Esophagus squamous epithelium (tissue), 5 donors: ENCODE data around the gene GNA14. TPM values are rescaled to one million over a fixed set of nuclear protein-coding genes. Genes with fewer than 3 reads are reported as not detected.
"Not testable (repeated sequence)": the region's sequence is repeated elsewhere in the genome, so short reads cannot be mapped to it uniquely, and the experiment has no call there.

Experiments
- DNase-seq: peaks from one replicate; lab custom pipeline; 2025; lab: John Stamatoyannopoulos, UW
- H3K27ac ChIP-seq, 4 donors: fragments of 200-600 bp; sonication (generic); one replicate each; pipeline ENCODE4 v1.5.1; 2016 to 2019; ENCODE audit warnings: mild to moderate bottlenecking in 1 of 4
- H3K27me3 ChIP-seq, 4 donors: fragments of 200-600 bp; sonication (generic); 1 replicate in 3 of 4; 2 replicates in 1 of 4; pipeline versions ENCODE4 v1.5.1 to v1.6.0; 2017 to 2021; ENCODE audit warnings: antibody characterized with exemption in 1 of 4
- H3K36me3 ChIP-seq, 3 donors: fragments of 200-600 bp; sonication (generic); one replicate each; pipeline ENCODE4 v1.5.1; 2016 to 2019
- H3K4me1 ChIP-seq, 3 donors: fragments of 200-600 bp; sonication (generic); one replicate each; pipeline ENCODE4 v1.5.1; 2017 to 2019
- H3K4me3 ChIP-seq, 4 donors: fragments of 200-600 bp; sonication (generic); 1 replicate in 3 of 4; 2 replicates in 1 of 4; pipeline ENCODE4 v1.5.1; 2016 to 2019; ENCODE audit warnings: mild to moderate bottlenecking in 2 of 4, moderate library complexity in 1 of 4
- H3K9me3 ChIP-seq, 3 donors: fragments of 200-600 bp; sonication (generic); one replicate each; pipeline ENCODE4 v1.5.1; 2016 to 2019
- CTCF ChIP-seq, 6 experiments: fragments of 450-650 bp in 4 of 6; fragments of 200-600 bp in 2 of 6; sonication (generic) in 2 of 6; IDR thresholded peaks; one replicate each; pipeline ENCODE4 v1.5.1; 2016 to 2019; ENCODE audit warnings: antibody characterized with exemption in 6 of 6, mild to moderate bottlenecking in 4 of 6, moderate library complexity in 4 of 6
- POLR2A ChIP-seq, 4 donors: fragments of 450-650 bp; IDR thresholded peaks; one replicate each; pipeline ENCODE4 v1.6.1; 2017; ENCODE audit warnings: antibody characterized with exemption in 4 of 4, mild to moderate bottlenecking in 4 of 4, moderate library complexity in 3 of 4
- WGBS, 2 donors: methylation state at CpG; one replicate each; pipeline ENCODE4 v1.1.5; 2018; 5-methylcytosine and 5-hydroxymethylcytosine counted together
- intact Hi-C: fragments of 100-400 bp; cut with DNase I; formaldehyde crosslinking; loops from one replicate; pipeline ENCODE4 v1.15.0; 2022
- total RNA-seq, 4 donors: library from RNA; depleted of rRNA; stranded (reverse); fragments of >200 nt; gene quantifications; one replicate each; pipeline ENCODE4 v1.1.0, GENCODE V29; 2016
- donor health status: DM: yes; HTN: yes; CAD: no.

GNA14 gene
- total RNA-seq, 4 donors from 2014 or later = 0.35 to 4.0 (median 2.2) TPM

- DNase-seq = no peak
- Histone ChIP-seq H3K36me3 (peaks cover 0 to 2% (median 0%) of the 10 kb centered on the region in 3 donors), H3K27me3 (no peaks in the 10 kb centered on the region), H3K4me3 (no peak overlapping the region), H3K4me1 (peaks cover 0 to 15% (median 3%) of the 10 kb centered on the region in 3 donors), H3K27ac (peak overlapping the region in 3 of 4 donors; percentile 26 to 73 (median 64)), H3K9me3 (no peaks in the 10 kb centered on the region)
- WGBS, 2 donors = 24 to 45% methylated on average over 5 of the region's 5 CpGs
- no peak for TF ChIP-seq POLR2A (IDR thresholded peaks at IDR 0.05)
- no peak for TF ChIP-seq CTCF (IDR thresholded peaks at IDR 0.05)
- intact Hi-C loops = no loop called here
These were observed 230.6 kb downstream of the GNA14 start for GRCh38 chr9:77417566-77417965.

- H3K4me1 ChIP-seq, intact Hi-C loops, H3K27ac ChIP-seq, H3K4me3 ChIP-seq, H3K27me3 ChIP-seq, H3K9me3 ChIP-seq, DNase-seq: not testable (repeated sequence)
- WGBS, 2 donors = 97% methylated on average over 8 of the region's 9 CpGs; no CpG with 5 or more reads in 1 of the 2 donors
- H3K36me3 ChIP-seq = peaks cover 0 to 49% (median 0%) of the 10 kb centered on the region in 3 donors
These were observed 239.6 kb downstream of the GNA14 start for GRCh38 chr9:77408521-77408920.

- intact Hi-C loops = no loop called here
- no peak overlapping the region for H3K4me3 ChIP-seq
- H3K27me3 ChIP-seq = no peaks in the 10 kb centered on the region
- TF ChIP-seq POLR2A (IDR thresholded peaks at IDR 0.05) = no peak
- H3K36me3 ChIP-seq = peaks cover 0 to 41% (median 0%) of the 10 kb centered on the region in 3 donors
- H3K9me3 ChIP-seq = no peaks in the 10 kb centered on the region
- H3K27ac ChIP-seq = no peak overlapping the region
- H3K4me1 ChIP-seq = no peaks in the 10 kb centered on the region
- DNase-seq = no peak
- WGBS, 2 donors = 67 to 78% methylated on average over 4 of the region's 4 CpGs
These were observed 244.9 kb downstream of the GNA14 start for GRCh38 chr9:77403239-77403638.

- H3K9me3 ChIP-seq = no peaks in the 10 kb centered on the region
- H3K27ac ChIP-seq = no peak overlapping the region
- DNase-seq = no peak
- 53 to 60% methylated on average over 2 of the region's 2 CpGs for WGBS, 2 donors
- H3K4me3 ChIP-seq = no peak overlapping the region
- H3K4me1 ChIP-seq = no peaks in the 10 kb centered on the region
- intact Hi-C loops = no loop called here
- H3K36me3 ChIP-seq = peaks cover 0 to 31% (median 0%) of the 10 kb centered on the region in 3 donors
- H3K27me3 ChIP-seq = no peaks in the 10 kb centered on the region
- TF ChIP-seq CTCF (IDR thresholded peaks at IDR 0.05) = no peak
- no peak for TF ChIP-seq POLR2A (IDR thresholded peaks at IDR 0.05)
These were observed 245.8 kb downstream of the GNA14 start for GRCh38 chr9:77402286-77402685.

- H3K27ac ChIP-seq = no peak overlapping the region
- H3K27me3 ChIP-seq = no peaks in the 10 kb centered on the region
- H3K9me3 ChIP-seq = no peaks in the 10 kb centered on the region
- no peak overlapping the region for H3K4me3 ChIP-seq
- DNase-seq = no peak
- intact Hi-C loops = no loop called here
- no peaks in the 10 kb centered on the region for H3K4me1 ChIP-seq
- TF ChIP-seq CTCF (IDR thresholded peaks at IDR 0.05) = no peak
- TF ChIP-seq POLR2A (IDR thresholded peaks at IDR 0.05) = no peak
- 85 to 100% methylated on average over 1 of the region's 1 CpG for WGBS, 2 donors
- peaks cover 0 to 9% (median 0%) of the 10 kb centered on the region in 3 donors for H3K36me3 ChIP-seq
These were observed 248.2 kb downstream of the GNA14 start for GRCh38 chr9:77399964-77400363.

- H3K36me3 ChIP-seq, H3K9me3 ChIP-seq, intact Hi-C loops, H3K27me3 ChIP-seq, H3K4me1 ChIP-seq, DNase-seq, H3K27ac ChIP-seq, H3K4me3 ChIP-seq: not testable (repeated sequence)
- 70 to 92% methylated on average over 9 of the region's 9 CpGs for WGBS, 2 donors
These were observed 249.5 kb downstream of the GNA14 start for GRCh38 chr9:77398581-77398980.

GRCh38 chr9:77392328-77392727, 255.8 kb downstream of the GNA14 start:
- Histone ChIP-seq H3K4me1 (no peaks in the 10 kb centered on the region), H3K36me3 (peaks cover 0 to 19% (median 0%) of the 10 kb centered on the region in 3 donors), H3K9me3 (no peaks in the 10 kb centered on the region), H3K27ac (no peak overlapping the region), H3K27me3 (no peaks in the 10 kb centered on the region), H3K4me3 (no peak overlapping the region)
- no peak for DNase-seq
- intact Hi-C loops = no loop called here
- WGBS, 2 donors = 96% methylated on average over 7 of the region's 7 CpGs
- TF ChIP-seq CTCF (IDR thresholded peaks at IDR 0.05) (no peak), POLR2A (IDR thresholded peaks at IDR 0.05) (no peak)
